ENCODE results near the gene CUL3.

DNA sequence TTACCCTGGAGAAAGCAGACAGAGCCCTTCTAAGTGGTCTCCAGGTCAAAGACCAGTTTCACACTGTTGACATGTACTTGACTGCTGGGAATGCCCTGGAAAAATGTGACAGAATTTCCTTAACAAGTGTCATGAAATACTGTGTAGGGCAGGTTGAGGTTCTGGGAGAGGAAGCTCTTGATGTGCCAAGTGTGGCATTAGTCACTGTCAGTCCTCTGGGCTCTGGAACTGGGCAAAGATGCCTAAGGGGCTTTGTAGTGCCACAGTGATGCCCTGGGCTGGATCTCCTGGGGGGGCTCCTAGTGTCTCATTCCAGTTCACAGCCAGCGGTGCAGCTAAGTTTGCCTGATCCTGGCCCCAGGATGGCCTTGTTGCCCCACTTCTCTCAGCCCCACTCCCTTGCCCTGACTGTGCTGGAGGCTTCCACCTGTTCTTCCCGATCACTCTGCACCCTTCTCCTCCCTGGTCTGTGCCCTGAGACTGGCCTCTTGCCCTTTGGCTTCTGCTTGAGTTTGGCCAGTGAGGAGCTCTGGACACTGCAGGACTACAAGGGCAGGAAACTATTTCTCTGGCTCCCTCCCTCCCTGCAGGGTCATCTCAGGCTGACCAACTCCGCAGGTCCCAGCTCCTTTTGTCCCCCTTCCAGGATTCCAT, 156.2 kb downstream of the CUL3 start:
- TF ChIP-seq, protein P1, sequence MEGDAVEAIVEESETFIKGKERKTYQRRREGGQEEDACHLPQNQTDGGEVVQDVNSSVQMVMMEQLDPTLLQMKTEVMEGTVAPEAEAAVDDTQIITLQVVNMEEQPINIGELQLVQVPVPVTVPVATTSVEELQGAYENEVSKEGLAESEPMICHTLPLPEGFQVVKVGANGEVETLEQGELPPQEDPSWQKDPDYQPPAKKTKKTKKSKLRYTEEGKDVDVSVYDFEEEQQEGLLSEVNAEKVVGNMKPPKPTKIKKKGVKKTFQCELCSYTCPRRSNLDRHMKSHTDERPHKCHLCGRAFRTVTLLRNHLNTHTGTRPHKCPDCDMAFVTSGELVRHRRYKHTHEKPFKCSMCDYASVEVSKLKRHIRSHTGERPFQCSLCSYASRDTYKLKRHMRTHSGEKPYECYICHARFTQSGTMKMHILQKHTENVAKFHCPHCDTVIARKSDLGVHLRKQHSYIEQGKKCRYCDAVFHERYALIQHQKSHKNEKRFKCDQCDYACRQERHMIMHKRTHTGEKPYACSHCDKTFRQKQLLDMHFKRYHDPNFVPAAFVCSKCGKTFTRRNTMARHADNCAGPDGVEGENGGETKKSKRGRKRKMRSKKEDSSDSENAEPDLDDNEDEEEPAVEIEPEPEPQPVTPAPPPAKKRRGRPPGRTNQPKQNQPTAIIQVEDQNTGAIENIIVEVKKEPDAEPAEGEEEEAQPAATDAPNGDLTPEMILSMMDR (conservative IDR thresholded peaks at IDR 0.05; ENCODE audit: low read depth, low read length): no peak
- TF ChIP-seq EZH2 (IDR thresholded peaks at IDR 0.05; ENCODE audit: borderline replicate concordance, low read depth, low read length, poor library complexity, severe bottlenecking): no peak

Measured in A673 (cell line).